ENCODE measurements around the gene OR52L1. TPM values are rescaled to one million over a fixed set of nuclear protein-coding genes. Genes with fewer than 3 reads are reported as not detected.

OR52L1 gene
- polyA plus RNA-seq, 1 donor (not counting 4 experiments of a cell fraction or from before 2014, with no cell fraction given) = not detected

- Histone ChIP-seq H2AFZ (ENCODE audit: control insufficient read depth, low read length) (no peak overlapping the region), H3K9me1 (ENCODE audit: control insufficient read depth, extremely low read depth, insufficient read depth, low read length) (no peaks in the 10 kb centered on the region), H3K4me1 (ENCODE audit: control insufficient read depth, extremely low read depth, insufficient read depth, low read length) (no peaks in the 10 kb centered on the region), H3K27ac (ENCODE audit: control insufficient read depth, insufficient read depth, low read length) (no peak overlapping the region), H3K27me3 (ENCODE audit: control insufficient read depth, extremely low read depth, insufficient read depth, low read length) (no peaks in the 10 kb centered on the region), H3K36me3 (ENCODE audit: control insufficient read depth in 2 of 2, extremely low read depth in 1 of 2, insufficient read depth in 2 of 2, low read length in 2 of 2) (no peaks in the 10 kb centered on the region), H4K20me1 (ENCODE audit: control insufficient read depth, extremely low read depth, insufficient read depth, low read length) (no peaks in the 10 kb centered on the region), H3K4me2 (ENCODE audit: control insufficient read depth, extremely low read depth, insufficient read depth, low read depth, low read length) (no peak overlapping the region), H3K9me3 (ENCODE audit: control insufficient read depth, low read depth, low read length) (no peaks in the 10 kb centered on the region), H3K79me2 (ENCODE audit: control insufficient read depth, insufficient read depth, low read length) (no peaks in the 10 kb centered on the region), H3K9ac (ENCODE audit: control insufficient read depth, extremely low read depth, insufficient read depth, low read length) (no peak overlapping the region), H3K4me3 (ENCODE audit: control insufficient read depth in 2 of 3, extremely low read depth in 1 of 3, insufficient read depth in 2 of 3, low read depth in 1 of 3, low read length in 3 of 3) (no peak overlapping the region)
- TF ChIP-seq CTCF (optimal IDR thresholded peaks at IDR 0.05 in 1 of 3, IDR thresholded peaks at IDR 0.05 in 1 of 3, conservative IDR thresholded peaks at IDR 0.05 in 1 of 3; ENCODE audit: extremely low read depth in 1 of 3, insufficient read depth in 2 of 3, low read length in 3 of 3) (peak in 1 of 3 experiments; percentile 7), EZH2 (IDR thresholded peaks at IDR 0.05; ENCODE audit: low read length) (no peak)
- dilution Hi-C loops (cut with MboI; ENCODE audit: extremely low pct_ligation_motif_present, low sequenced_read_pairs) = no loop called here
- DNase-seq (ENCODE audit: low read depth, low spot score) = no peak
- FAIRE-seq = no peak
These were observed 3.3 kb downstream of the OR52L1 start for GRCh38 chr11:5983443-5983842.

DNA sequence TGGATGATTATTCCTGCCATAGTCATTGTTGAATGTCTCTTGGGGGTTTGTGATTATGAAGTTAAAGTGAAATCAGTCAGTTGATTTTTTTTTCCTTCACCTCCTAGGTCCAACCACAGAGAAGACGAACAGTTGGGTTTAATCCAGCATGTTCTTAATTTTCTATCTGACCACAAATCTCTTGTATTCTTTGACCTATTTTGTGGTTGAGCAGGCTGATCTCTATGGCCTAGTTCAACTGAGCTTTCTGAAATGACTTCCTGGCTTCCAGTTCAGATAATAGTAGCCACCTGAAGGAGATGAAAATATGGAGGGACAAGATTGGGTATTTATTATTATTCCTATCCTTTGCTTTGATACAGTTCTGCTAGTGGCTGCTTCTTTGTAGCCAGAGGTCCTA, 13.3 kb downstream of the OR52L1 start:
- Histone ChIP-seq H3K4me1 (ENCODE audit: control insufficient read depth, extremely low read depth, insufficient read depth, low read length) (no peaks in the 10 kb centered on the region), H3K4me3 (ENCODE audit: control insufficient read depth in 2 of 3, extremely low read depth in 1 of 3, insufficient read depth in 2 of 3, low read depth in 1 of 3, low read length in 3 of 3) (no peak overlapping the region), H3K9ac (ENCODE audit: control insufficient read depth, extremely low read depth, insufficient read depth, low read length) (no peak overlapping the region), H2AFZ (ENCODE audit: control insufficient read depth, low read length) (no peak overlapping the region), H3K27ac (ENCODE audit: control insufficient read depth, insufficient read depth, low read length) (no peak overlapping the region), H3K9me3 (ENCODE audit: control insufficient read depth, low read depth, low read length) (no peaks in the 10 kb centered on the region), H3K79me2 (ENCODE audit: control insufficient read depth, insufficient read depth, low read length) (no peaks in the 10 kb centered on the region), H3K9me1 (ENCODE audit: control insufficient read depth, extremely low read depth, insufficient read depth, low read length) (no peaks in the 10 kb centered on the region), H4K20me1 (ENCODE audit: control insufficient read depth, extremely low read depth, insufficient read depth, low read length) (no peaks in the 10 kb centered on the region), H3K36me3 (ENCODE audit: control insufficient read depth in 2 of 2, extremely low read depth in 1 of 2, insufficient read depth in 2 of 2, low read length in 2 of 2) (no peaks in the 10 kb centered on the region), H3K27me3 (ENCODE audit: control insufficient read depth, extremely low read depth, insufficient read depth, low read length) (no peaks in the 10 kb centered on the region), H3K4me2 (ENCODE audit: control insufficient read depth, extremely low read depth, insufficient read depth, low read depth, low read length) (no peak overlapping the region)
- no peak for DNase-seq (ENCODE audit: low read depth, low spot score)
- no peak for TF ChIP-seq EZH2 (IDR thresholded peaks at IDR 0.05; ENCODE audit: low read length)
- TF ChIP-seq CTCF (optimal IDR thresholded peaks at IDR 0.05 in 1 of 3, IDR thresholded peaks at IDR 0.05 in 1 of 3, conservative IDR thresholded peaks at IDR 0.05 in 1 of 3; ENCODE audit: extremely low read depth in 1 of 3, insufficient read depth in 2 of 3, low read length in 3 of 3) = no peak
- no peak for FAIRE-seq
- dilution Hi-C loops (cut with MboI; ENCODE audit: extremely low pct_ligation_motif_present, low sequenced_read_pairs) = no loop called here
